K562 (cell line): ENCODE results near the gene HEXIM2. TPM values are rescaled to one million over a fixed set of nuclear protein-coding genes. Genes with fewer than 3 reads are reported as not detected.

Source experiments
- ARHGAP35 ChIP-seq: fragments of 450-650 bp; IDR thresholded peaks from 2 replicates; pipeline ENCODE4 v1.6.1; 2018; ENCODE audit not compliant: partially characterized antibody
- BRF1 ChIP-seq: IDR thresholded peaks from 3 replicates; pipeline ENCODE4 v1.6.1; 2011; ENCODE audit warnings: borderline replicate concordance, mild to moderate bottlenecking; ENCODE audit not compliant: insufficient read length; ENCODE audit errors: extremely low read depth
- EGR1 ChIP-seq: fragments of 450-650 bp; conservative IDR thresholded peaks from 2 replicates; pipeline ENCODE4 v1.6.1; 2017; ENCODE audit warnings: mild to moderate bottlenecking
- HLTF ChIP-seq: fragments of 450-650 bp; IDR thresholded peaks from 2 replicates; pipeline ENCODE4 v1.6.1; 2016
- HNRNPH1 ChIP-seq: fragments of 200-400 bp; formaldehyde crosslinking; optimal IDR thresholded peaks from 2 replicates; pipeline ENCODE3; 2017; ENCODE audit warnings: low read depth, mild to moderate bottlenecking, low read length, moderate library complexity
- HSF4 ChIP-seq: fragments of 250-450 bp; sonication (Bioruptor Pico); IDR thresholded peaks from 2 replicates; pipeline ENCODE4 v2.1.2; 2022; ENCODE audit warnings: mild to moderate bottlenecking, moderate library complexity, borderline replicate concordance
- OTX1 ChIP-seq: fragments of 450-650 bp; formaldehyde crosslinking; IDR thresholded peaks from 2 replicates; pipeline ENCODE4 v1.4.0; 2022; ENCODE audit warnings: mild to moderate bottlenecking
- PHF20 ChIP-seq: fragments of 450-650 bp; IDR thresholded peaks from 2 replicates; pipeline ENCODE4 v1.6.1; 2018; ENCODE audit not compliant: partially characterized antibody
- TEAD2 ChIP-seq: fragments of 450-650 bp; IDR thresholded peaks from 2 replicates; pipeline ENCODE4 v1.6.1; 2016; ENCODE audit warnings: missing genetic modification characterization, control low read depth, missing compliant biosample characterization
- U2AF2 ChIP-seq: fragments of 200-400 bp; formaldehyde crosslinking; optimal IDR thresholded peaks from 2 replicates; pipeline ENCODE3; 2017; ENCODE audit warnings: low read depth, mild to moderate bottlenecking, low read length
- ZNF778 ChIP-seq: fragments of 450-650 bp; formaldehyde crosslinking; IDR thresholded peaks from 2 replicates; pipeline ENCODE4 v1.4.0; 2020; ENCODE audit warnings: mild to moderate bottlenecking, moderate library complexity
- polyA plus RNA-seq, 8 experiments: library from polyadenylated mRNA; depleted of rRNA in 4 of 8; stranded (reverse) in 5 of 8; unstranded in 3 of 8; fragments of >200 nt; fragmentation: Nextera tagmentation in 2 of 8; fragmentation: Illumina TruSeq in 1 of 8; extraction: Ambion mirVana in 2 of 8; extraction: Trizol in 1 of 8; gene quantifications; 2 replicates each; pipeline versions ENCODE4 v1.2.1 to v1.2.3, GENCODE V29; 2011 to 2014; ENCODE audit warnings: inconsistent platforms in 1 of 8, missing spikeins in 1 of 8
- total RNA-seq, 7 experiments: library from RNA; depleted of rRNA in 6 of 7; stranded (reverse); fragments of >200 nt in 6 of 7; fragmentation: Illumina TruSeq in 2 of 7; extraction: Trizol in 2 of 7; gene quantifications; 2 replicates each; pipeline versions ENCODE4 v1.2.1 to v1.2.3, GENCODE V29; 2011 to 2021; ENCODE audit warnings: low replicate concordance in 1 of 7
- TF ChIP-seq, protein P1 (sequence below), 2 experiments: IDR thresholded peaks; 2 replicates each; pipeline ENCODE4 v1.6.1; 2011; ENCODE audit warnings: borderline replicate concordance in 1 of 2, control low read depth in 1 of 2, low read depth in 1 of 2, low read length in 1 of 2, mild to moderate bottlenecking in 1 of 2, mixed read lengths in 1 of 2, moderate library complexity in 1 of 2; ENCODE audit not compliant: insufficient read depth in 1 of 2, insufficient read length in 1 of 2, poor library complexity in 1 of 2, severe bottlenecking in 1 of 2; ENCODE audit errors: extremely low read depth in 1 of 2
- TF ChIP-seq, protein P2 (sequence below): sonication (generic); formaldehyde crosslinking; IDR thresholded peaks from 2 replicates; pipeline ENCODE4 v1.8.1; 2022; ENCODE audit warnings: missing genetic modification reagents
- TF ChIP-seq, protein P3 (sequence below): fragments of 450-650 bp; IDR thresholded peaks from 2 replicates; pipeline ENCODE4 v1.6.1; 2017; ENCODE audit warnings: mild to moderate bottlenecking, moderate library complexity
- TF ChIP-seq, protein P4 (sequence below): fragments of 250-450 bp; sonication (Bioruptor Pico); IDR thresholded peaks from 2 replicates; pipeline ENCODE4 v1.8.0; 2022; ENCODE audit warnings: inconsistent platforms
- TF ChIP-seq, protein P5 (sequence below): fragments of 450-650 bp; formaldehyde crosslinking; IDR thresholded peaks from 2 replicates; pipeline ENCODE4 v1.4.0; 2020; ENCODE audit warnings: mild to moderate bottlenecking, moderate library complexity
- TF ChIP-seq, protein P6 (sequence below): fragments of 450-650 bp; formaldehyde crosslinking; IDR thresholded peaks from 2 replicates; pipeline ENCODE4 v1.4.0; 2020; ENCODE audit warnings: mild to moderate bottlenecking, moderate library complexity

HEXIM2 gene
- total and polyA plus RNA-seq, 9 of the 15 experiments (the other 6 are each of a cell fraction or from before 2014, with no cell fraction given) = 0.69 to 3.4 (median 1.1) TPM; not detected in 2

DNA sequence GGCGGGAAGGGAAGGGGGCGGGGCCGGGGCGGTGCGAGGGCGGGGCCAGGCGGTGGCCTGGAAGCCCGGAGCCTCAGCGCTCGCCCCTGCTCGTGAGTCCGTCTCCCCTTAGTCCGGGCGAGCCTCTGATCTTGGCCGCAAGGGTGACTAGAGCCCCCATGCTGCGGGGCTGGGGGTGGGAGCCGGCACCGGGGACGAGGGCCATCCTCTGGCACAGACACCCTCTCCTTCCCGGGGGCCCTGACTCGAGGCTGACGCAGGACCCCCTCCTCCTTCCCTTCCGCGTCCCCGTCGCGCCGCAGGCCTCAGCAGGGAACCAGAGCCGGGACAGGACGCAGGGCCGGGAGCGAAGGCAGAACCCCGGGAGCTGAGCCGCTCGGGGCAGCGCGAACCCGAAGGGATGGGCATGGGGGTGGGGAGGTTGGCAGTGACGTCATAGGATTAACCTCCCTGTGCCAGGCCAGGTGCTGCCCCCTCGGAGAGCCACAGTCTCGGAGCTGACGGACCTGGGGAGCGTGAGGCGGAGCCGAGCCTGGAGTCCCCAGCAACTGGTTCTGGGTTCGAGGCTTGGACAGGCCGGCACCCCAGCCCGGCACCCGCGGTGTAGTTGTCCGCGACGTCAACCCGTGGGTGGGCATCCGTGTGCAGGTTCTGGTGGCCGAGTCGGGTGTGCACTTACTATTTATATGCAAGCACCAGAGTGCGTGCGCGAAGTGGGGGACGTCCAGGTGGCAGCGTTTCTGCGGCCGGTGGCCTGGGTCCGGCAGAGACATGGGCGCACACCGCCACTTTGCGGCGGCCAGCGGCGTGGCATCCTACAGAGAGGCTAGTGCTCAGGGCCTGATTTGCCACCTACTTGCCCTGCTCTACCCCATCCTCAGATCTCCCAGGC lies 28.9 kb upstream of the HEXIM2 start (continued):
- TF ChIP-seq, protein P1, sequence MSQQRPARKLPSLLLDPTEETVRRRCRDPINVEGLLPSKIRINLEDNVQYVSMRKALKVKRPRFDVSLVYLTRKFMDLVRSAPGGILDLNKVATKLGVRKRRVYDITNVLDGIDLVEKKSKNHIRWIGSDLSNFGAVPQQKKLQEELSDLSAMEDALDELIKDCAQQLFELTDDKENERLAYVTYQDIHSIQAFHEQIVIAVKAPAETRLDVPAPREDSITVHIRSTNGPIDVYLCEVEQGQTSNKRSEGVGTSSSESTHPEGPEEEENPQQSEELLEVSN (IDR thresholded peaks at IDR 0.05; ENCODE audit: borderline replicate concordance in 1 of 2, extremely low read depth in 1 of 2, insufficient read depth in 1 of 2, insufficient read length in 1 of 2, low read depth in 1 of 2, low read length in 1 of 2, poor library complexity in 1 of 2, severe bottlenecking in 1 of 2) = peak in 1 of 2 experiments; percentile 8
- TF ChIP-seq HNRNPH1 = no peak
- TF ChIP-seq PHF20 = peak; percentile 56
- TF ChIP-seq ZNF778 (CRISPR knock-in tag) = no peak
- no peak for TF ChIP-seq OTX1 (CRISPR knock-in tag)
- TF ChIP-seq, protein P2, sequence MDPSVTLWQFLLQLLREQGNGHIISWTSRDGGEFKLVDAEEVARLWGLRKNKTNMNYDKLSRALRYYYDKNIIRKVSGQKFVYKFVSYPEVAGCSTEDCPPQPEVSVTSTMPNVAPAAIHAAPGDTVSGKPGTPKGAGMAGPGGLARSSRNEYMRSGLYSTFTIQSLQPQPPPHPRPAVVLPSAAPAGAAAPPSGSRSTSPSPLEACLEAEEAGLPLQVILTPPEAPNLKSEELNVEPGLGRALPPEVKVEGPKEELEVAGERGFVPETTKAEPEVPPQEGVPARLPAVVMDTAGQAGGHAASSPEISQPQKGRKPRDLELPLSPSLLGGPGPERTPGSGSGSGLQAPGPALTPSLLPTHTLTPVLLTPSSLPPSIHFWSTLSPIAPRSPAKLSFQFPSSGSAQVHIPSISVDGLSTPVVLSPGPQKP (CRISPR knock-in tag) = no peak
- TF ChIP-seq HSF4 (CRISPR knock-in tag) = no peak
- TF ChIP-seq U2AF2 = no peak
- no peak for TF ChIP-seq BRF1
- TF ChIP-seq, protein P3, sequence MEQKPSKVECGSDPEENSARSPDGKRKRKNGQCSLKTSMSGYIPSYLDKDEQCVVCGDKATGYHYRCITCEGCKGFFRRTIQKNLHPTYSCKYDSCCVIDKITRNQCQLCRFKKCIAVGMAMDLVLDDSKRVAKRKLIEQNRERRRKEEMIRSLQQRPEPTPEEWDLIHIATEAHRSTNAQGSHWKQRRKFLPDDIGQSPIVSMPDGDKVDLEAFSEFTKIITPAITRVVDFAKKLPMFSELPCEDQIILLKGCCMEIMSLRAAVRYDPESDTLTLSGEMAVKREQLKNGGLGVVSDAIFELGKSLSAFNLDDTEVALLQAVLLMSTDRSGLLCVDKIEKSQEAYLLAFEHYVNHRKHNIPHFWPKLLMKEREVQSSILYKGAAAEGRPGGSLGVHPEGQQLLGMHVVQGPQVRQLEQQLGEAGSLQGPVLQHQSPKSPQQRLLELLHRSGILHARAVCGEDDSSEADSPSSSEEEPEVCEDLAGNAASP = no peak
- TF ChIP-seq, protein P4, sequence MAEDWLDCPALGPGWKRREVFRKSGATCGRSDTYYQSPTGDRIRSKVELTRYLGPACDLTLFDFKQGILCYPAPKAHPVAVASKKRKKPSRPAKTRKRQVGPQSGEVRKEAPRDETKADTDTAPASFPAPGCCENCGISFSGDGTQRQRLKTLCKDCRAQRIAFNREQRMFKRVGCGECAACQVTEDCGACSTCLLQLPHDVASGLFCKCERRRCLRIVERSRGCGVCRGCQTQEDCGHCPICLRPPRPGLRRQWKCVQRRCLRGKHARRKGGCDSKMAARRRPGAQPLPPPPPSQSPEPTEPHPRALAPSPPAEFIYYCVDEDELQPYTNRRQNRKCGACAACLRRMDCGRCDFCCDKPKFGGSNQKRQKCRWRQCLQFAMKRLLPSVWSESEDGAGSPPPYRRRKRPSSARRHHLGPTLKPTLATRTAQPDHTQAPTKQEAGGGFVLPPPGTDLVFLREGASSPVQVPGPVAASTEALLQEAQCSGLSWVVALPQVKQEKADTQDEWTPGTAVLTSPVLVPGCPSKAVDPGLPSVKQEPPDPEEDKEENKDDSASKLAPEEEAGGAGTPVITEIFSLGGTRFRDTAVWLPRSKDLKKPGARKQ (CRISPR knock-in tag) = no peak
- TF ChIP-seq, protein P5, sequence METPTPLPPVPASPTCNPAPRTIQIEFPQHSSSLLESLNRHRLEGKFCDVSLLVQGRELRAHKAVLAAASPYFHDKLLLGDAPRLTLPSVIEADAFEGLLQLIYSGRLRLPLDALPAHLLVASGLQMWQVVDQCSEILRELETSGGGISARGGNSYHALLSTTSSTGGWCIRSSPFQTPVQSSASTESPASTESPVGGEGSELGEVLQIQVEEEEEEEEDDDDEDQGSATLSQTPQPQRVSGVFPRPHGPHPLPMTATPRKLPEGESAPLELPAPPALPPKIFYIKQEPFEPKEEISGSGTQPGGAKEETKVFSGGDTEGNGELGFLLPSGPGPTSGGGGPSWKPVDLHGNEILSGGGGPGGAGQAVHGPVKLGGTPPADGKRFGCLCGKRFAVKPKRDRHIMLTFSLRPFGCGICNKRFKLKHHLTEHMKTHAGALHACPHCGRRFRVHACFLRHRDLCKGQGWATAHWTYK = no peak
- TF ChIP-seq HLTF = no peak
- TF ChIP-seq, protein P6, sequence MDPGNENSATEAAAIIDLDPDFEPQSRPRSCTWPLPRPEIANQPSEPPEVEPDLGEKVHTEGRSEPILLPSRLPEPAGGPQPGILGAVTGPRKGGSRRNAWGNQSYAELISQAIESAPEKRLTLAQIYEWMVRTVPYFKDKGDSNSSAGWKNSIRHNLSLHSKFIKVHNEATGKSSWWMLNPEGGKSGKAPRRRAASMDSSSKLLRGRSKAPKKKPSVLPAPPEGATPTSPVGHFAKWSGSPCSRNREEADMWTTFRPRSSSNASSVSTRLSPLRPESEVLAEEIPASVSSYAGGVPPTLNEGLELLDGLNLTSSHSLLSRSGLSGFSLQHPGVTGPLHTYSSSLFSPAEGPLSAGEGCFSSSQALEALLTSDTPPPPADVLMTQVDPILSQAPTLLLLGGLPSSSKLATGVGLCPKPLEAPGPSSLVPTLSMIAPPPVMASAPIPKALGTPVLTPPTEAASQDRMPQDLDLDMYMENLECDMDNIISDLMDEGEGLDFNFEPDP (CRISPR knock-in tag) = no peak
- no peak for TF ChIP-seq ARHGAP35
- 0 out of 2 replicates have a peak, but pooled peaks have one; percentile 3 for TF ChIP-seq EGR1
- TF ChIP-seq TEAD2 (tag) = no peak
